SK-N-SH treated with all-trans-retinoic acid at 6 μM for 48 hours (cell line): ENCODE data around the gene ANO6.
A peak's percentile ranks its signal among the peaks of the same experiment; 100 is the strongest.

Experiments used
- ATAC-seq: fragments of 200-7000 bp; cut with Tn5 transposase; 3 replicates; pipeline ENCODE4 v1.9.1; 2020; ENCODE audit warnings: mild to moderate bottlenecking, moderate library complexity
- CSDC2 ChIP-seq: fragments of 250-450 bp; sonication (Bioruptor Pico); IDR thresholded peaks from 2 replicates; pipeline ENCODE4 v1.5.0; 2020; ENCODE audit warnings: mild to moderate bottlenecking, moderate library complexity
- ISL1 ChIP-seq: fragments of 250-450 bp; sonication (Bioruptor Pico); IDR thresholded peaks from 2 replicates; pipeline ENCODE4 v2.1.2; 2022; ENCODE audit warnings: mild to moderate bottlenecking, moderate library complexity
- OSR1 ChIP-seq: fragments of 250-450 bp; sonication (Bioruptor Pico); IDR thresholded peaks from 2 replicates; pipeline ENCODE4 v1.8.0; 2022; ENCODE audit warnings: moderate library complexity, mild to moderate bottlenecking, inconsistent platforms
- POU6F1 ChIP-seq: fragments of 250-450 bp; sonication (Bioruptor Pico); IDR thresholded peaks from 2 replicates; pipeline ENCODE4 v1.8.0; 2021; ENCODE audit warnings: low read depth, mild to moderate bottlenecking, moderate library complexity, borderline replicate concordance
- RARB ChIP-seq: fragments of 250-450 bp; sonication (Bioruptor Pico); IDR thresholded peaks from 2 replicates; pipeline ENCODE4 v1.8.0; 2021; ENCODE audit warnings: mild to moderate bottlenecking, moderate library complexity
- SNAI2 ChIP-seq: fragments of 250-450 bp; sonication (Bioruptor Pico); IDR thresholded peaks from 2 replicates; pipeline ENCODE4 v1.5.0; 2020; ENCODE audit warnings: mild to moderate bottlenecking, moderate library complexity
- TCF4 ChIP-seq: fragments of 250-450 bp; sonication (Bioruptor Pico); IDR thresholded peaks from 2 replicates; pipeline ENCODE4 v1.8.0; 2021; ENCODE audit warnings: mild to moderate bottlenecking, moderate library complexity, borderline replicate concordance
- TOX ChIP-seq: fragments of 250-450 bp; sonication (Bioruptor Pico); IDR thresholded peaks from 2 replicates; pipeline ENCODE4 v1.8.0; 2021; ENCODE audit warnings: mild to moderate bottlenecking, moderate library complexity, borderline replicate concordance
- ZFP3 ChIP-seq: fragments of 250-450 bp; sonication (Bioruptor Pico); IDR thresholded peaks from 2 replicates; pipeline ENCODE4 v1.5.0; 2020; ENCODE audit warnings: mild to moderate bottlenecking, moderate library complexity
- ZNF565 ChIP-seq: fragments of 450-650 bp; formaldehyde crosslinking; conservative IDR thresholded peaks from 2 replicates; pipeline ENCODE4 v1.5.0; 2020; ENCODE audit warnings: low read depth, mild to moderate bottlenecking, moderate library complexity
- ZNF70 ChIP-seq: fragments of 450-650 bp; formaldehyde crosslinking; IDR thresholded peaks from 2 replicates; pipeline ENCODE4 v1.5.0; 2020; ENCODE audit warnings: mild to moderate bottlenecking, moderate library complexity
- TF ChIP-seq, protein P1 (sequence below): fragments of 250-450 bp; sonication (Bioruptor Pico); IDR thresholded peaks from 2 replicates; pipeline ENCODE4 v1.5.1; 2021; ENCODE audit warnings: mild to moderate bottlenecking, moderate library complexity
- TF ChIP-seq, protein P2 (sequence below): fragments of 250-450 bp; sonication (Bioruptor Pico); IDR thresholded peaks from 2 replicates; pipeline ENCODE4 v1.5.0; 2020; ENCODE audit warnings: mild to moderate bottlenecking, moderate library complexity
- TF ChIP-seq, protein P3 (sequence below): fragments of 250-450 bp; sonication (Bioruptor Pico); IDR thresholded peaks from 2 replicates; pipeline ENCODE4 v1.8.0; 2020; ENCODE audit warnings: mild to moderate bottlenecking, moderate library complexity, borderline replicate concordance

ANO6 gene

GRCh38 chr12:45343269-45344051 is 127.6 kb downstream of the ANO6 start:
- ATAC-seq = peak; percentile 94
- TF ChIP-seq POU6F1 (no peak), ZNF70 (CRISPR knock-in tag) (no peak), TOX (CRISPR knock-in tag) (no peak)
- TF ChIP-seq, protein P1, sequence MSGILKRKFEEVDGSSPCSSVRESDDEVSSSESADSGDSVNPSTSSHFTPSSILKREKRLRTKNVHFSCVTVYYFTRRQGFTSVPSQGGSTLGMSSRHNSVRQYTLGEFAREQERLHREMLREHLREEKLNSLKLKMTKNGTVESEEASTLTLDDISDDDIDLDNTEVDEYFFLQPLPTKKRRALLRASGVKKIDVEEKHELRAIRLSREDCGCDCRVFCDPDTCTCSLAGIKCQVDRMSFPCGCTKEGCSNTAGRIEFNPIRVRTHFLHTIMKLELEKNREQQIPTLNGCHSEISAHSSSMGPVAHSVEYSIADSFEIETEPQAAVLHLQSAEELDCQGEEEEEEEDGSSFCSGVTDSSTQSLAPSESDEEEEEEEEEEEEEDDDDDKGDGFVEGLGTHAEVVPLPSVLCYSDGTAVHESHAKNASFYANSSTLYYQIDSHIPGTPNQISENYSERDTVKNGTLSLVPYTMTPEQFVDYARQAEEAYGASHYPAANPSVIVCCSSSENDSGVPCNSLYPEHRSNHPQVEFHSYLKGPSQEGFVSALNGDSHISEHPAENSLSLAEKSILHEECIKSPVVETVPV = no peak
- TF ChIP-seq, protein P2, sequence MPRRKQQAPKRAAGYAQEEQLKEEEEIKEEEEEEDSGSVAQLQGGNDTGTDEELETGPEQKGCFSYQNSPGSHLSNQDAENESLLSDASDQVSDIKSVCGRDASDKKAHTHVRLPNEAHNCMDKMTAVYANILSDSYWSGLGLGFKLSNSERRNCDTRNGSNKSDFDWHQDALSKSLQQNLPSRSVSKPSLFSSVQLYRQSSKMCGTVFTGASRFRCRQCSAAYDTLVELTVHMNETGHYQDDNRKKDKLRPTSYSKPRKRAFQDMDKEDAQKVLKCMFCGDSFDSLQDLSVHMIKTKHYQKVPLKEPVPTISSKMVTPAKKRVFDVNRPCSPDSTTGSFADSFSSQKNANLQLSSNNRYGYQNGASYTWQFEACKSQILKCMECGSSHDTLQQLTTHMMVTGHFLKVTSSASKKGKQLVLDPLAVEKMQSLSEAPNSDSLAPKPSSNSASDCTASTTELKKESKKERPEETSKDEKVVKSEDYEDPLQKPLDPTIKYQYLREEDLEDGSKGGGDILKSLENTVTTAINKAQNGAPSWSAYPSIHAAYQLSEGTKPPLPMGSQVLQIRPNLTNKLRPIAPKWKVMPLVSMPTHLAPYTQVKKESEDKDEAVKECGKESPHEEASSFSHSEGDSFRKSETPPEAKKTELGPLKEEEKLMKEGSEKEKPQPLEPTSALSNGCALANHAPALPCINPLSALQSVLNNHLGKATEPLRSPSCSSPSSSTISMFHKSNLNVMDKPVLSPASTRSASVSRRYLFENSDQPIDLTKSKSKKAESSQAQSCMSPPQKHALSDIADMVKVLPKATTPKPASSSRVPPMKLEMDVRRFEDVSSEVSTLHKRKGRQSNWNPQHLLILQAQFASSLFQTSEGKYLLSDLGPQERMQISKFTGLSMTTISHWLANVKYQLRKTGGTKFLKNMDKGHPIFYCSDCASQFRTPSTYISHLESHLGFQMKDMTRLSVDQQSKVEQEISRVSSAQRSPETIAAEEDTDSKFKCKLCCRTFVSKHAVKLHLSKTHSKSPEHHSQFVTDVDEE (CRISPR knock-in tag) = no peak

DNA sequence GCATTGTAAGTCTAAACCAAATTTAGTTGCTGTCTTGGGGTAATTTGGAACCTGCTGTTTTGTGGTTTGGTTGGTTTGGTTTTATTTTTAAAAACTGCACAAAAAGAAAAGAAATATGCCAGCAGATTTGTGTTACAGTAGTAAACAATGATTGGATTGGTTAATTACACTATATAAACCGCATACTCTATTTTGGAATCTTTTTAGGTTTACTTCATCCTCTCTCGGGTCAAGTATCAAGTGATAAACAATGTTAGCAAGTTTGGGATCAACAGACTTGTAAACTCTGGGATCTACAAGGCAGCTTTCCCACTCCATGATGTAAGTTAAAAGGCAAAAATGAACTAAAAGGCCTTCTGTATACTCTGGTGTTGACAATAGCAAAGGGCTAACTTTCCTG is 132.4 kb downstream of the ANO6 start:
- ATAC-seq = no peak
- no peak for TF ChIP-seq POU6F1

DNA sequence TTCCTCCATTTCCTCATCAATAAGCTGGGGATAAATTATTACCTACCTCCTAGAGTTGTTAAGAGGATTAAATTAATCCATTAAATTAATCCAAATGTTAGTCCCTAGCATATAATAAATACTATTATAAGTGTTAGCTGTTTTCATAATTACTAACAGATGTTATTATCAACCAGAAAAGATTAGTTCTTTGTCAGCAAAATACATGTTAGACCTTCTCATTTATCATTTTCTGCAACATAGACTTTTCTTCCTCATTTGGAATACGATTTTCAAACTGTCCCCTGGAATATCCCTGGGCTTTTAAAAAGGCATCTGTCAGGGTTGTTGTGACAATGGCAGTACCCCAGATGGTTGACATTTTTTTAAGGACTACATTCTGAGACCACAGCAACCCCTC is 133.1 kb downstream of the ANO6 start:
- TF ChIP-seq TOX (CRISPR knock-in tag) (no peak), ISL1 (CRISPR knock-in tag) (no peak), CSDC2 (CRISPR knock-in tag) (no peak), OSR1 (CRISPR knock-in tag) (no peak), TCF4 (CRISPR knock-in tag) (no peak), ZNF565 (no peak), RARB (CRISPR knock-in tag) (no peak), ZFP3 (no peak), SNAI2 (CRISPR knock-in tag) (no peak)
- TF ChIP-seq, protein P1 = no peak
- TF ChIP-seq, protein P2 (CRISPR knock-in tag) = no peak
- TF ChIP-seq, protein P3, sequence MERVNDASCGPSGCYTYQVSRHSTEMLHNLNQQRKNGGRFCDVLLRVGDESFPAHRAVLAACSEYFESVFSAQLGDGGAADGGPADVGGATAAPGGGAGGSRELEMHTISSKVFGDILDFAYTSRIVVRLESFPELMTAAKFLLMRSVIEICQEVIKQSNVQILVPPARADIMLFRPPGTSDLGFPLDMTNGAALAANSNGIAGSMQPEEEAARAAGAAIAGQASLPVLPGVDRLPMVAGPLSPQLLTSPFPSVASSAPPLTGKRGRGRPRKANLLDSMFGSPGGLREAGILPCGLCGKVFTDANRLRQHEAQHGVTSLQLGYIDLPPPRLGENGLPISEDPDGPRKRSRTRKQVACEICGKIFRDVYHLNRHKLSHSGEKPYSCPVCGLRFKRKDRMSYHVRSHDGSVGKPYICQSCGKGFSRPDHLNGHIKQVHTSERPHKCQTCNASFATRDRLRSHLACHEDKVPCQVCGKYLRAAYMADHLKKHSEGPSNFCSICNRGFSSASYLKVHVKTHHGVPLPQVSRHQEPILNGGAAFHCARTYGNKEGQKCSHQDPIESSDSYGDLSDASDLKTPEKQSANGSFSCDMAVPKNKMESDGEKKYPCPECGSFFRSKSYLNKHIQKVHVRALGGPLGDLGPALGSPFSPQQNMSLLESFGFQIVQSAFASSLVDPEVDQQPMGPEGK (CRISPR knock-in tag) = no peak
- no peak for ATAC-seq
